Left forelimb (tissue), 1 donor: Measurements from ENCODE around the gene PEX10.
"Not testable (repeated sequence)": the region's sequence is repeated elsewhere in the genome, so short reads cannot be mapped to it uniquely, and the experiment has no call there.

Source experiments
- DNase-seq: peaks from one replicate; pipeline ENCODE4 v3.0.0-alpha.2; 2018; ENCODE audit warnings: low spot score

PEX10 gene

DNA sequence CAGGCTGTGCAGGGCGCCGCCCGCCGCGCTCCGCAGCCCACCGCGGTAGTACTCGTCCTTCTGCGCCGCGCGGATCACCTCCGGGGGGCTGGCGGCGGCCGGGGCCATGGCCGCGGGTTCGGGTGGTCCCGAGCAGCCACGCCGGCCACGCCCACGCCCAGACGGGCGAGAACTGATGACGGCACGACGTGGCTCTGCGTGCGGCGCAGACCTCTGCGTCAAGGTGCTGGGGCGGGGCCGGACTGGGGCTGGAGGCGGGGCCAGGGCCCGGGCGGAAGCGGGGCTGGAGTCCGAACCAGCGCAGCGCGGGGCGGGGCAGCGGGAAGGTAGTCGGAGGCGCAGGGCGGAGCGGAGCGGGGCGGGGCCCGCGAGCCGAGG lies at the start of gene PEX10:
PEX10 (minus strand) TSS at position 170 of the 378 bp plus-strand sequence; CDS start at position 108, 62 bp downstream.
- DNase-seq = peak; percentile 99

DNA sequence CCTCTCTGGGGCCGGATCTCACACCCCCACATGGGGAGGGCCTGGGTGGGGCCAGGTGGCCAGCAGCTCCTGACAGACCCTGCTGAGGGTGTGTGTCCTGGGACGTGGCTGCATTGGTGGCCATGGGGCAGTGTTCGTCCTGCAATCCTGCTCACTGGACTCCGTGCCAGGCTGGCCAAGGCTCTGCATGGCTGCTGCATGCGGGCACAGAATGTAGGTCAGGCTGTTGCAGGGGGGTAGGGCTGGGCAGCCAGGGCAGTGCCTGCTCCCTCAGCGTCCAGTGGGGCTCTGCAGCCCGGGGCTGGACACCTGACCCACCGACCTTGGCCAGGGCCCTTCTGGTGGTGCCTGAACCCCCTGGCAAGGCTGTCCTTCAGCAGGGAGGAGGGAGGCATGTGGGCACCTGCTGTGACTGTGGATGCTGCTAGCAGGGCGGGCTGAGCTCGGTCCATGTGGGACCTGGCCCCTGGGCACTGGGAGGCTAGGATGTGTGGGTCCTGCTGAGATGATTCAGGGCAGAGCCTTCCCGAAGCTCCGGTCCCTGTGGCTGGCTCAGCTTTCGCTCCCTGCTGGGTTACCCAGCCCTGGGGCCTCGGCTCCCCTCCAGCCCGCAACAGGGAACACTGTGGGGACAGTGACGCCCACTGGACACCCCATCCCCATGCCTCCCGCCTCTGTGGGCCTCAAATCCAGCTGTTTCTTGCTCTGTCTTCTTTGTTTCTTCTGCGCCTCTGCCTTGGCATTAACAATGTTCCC lies 48.8 kb upstream of the PEX10 start:
- no peak for DNase-seq

DNA sequence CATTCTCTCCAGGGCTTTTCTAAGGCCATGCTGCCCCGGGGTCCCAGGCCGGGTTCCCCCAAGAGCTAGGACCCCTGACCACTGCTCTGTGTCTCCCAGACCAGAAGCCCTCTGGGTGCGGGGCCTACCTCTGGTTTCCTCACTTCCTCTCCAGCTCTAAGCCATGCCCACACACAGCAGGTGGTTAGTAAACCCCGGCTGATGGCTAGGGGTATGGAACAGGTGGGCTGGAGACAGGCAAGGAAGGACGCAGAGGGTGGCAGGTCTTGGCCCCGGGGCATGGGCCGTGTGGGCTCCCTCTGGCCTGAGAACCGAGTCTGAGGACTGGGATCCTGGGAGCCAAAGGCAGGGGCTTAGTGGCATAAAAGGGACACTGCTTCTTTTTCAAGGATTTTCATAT lies 47.8 kb upstream of the PEX10 start:
- DNase-seq = no peak

DNA sequence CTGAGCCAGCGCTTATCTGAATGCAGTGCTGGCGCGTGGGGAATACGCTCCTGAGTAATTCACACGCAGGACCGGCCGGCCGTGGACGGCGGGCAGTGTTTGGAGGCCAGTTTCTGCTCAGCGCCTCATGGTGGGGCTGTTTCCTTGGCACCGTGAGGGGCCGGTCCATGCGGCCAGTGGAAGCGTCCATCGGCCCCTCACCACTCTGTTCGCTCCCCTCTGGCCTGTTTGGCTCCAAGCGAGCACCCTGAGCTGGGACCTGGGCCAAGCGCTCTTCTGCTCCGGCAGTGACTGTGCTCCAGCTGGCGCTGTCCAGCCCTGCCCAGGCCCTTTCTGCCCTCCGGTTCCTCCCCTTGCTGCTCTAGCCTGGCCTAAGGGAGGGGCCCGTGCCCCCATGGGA lies 47.4 kb upstream of the PEX10 start:
- no peak for DNase-seq

DNA sequence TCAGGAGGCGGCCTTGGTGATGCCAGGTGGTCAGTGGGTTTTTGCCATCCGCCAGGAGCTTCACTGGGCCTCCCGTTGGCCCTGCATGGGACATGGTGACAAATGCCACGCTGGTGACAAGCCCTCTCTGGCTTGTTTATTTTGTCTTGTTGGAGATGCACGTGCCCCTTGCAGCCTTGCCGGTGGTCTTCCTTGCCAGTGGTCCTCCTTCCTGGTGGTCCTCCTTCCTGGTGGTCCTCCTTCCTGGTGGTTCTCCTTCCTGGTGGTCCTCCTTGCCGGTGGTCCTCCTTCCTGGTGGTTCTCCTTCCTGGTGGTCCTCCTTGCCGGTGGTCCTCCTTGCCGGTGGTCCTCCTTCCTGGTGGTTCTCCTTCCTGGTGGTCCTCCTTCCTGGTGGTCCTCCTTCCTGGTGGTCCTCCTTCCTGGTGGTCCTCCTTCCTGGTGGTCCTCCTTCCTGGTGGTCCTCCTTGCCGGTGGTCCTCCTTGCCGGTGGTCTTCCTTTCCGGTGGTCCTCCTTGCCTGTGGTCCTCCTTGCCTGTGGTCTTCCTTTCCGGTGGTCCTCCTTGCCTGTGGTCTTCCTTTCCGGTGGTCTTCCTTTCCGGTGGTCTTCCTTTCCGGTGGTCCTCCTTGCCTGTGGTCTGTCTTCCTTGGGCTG lies 46.9 kb upstream of the PEX10 start:
- not testable (repeated sequence) for DNase-seq

DNA sequence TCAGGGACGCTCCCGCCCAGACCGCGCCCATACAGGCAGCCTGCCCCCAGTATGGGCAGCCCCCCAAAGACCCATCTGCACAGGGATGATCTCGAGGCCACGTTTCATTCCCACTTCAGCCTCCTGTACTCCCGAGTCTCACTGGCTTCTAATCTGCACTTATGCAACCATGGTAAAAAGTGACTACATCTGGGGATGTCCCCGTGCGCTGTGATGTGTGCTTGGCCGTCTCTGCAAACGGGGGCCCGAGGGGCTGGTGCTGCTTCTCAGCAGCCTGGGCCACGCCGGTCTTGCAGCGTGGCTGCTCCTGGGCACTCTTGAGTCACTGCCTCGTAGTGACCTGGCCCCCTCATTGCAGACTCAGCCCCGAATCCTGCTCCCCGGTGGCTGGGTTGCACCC lies 46.3 kb upstream of the PEX10 start:
- no peak for DNase-seq

DNA sequence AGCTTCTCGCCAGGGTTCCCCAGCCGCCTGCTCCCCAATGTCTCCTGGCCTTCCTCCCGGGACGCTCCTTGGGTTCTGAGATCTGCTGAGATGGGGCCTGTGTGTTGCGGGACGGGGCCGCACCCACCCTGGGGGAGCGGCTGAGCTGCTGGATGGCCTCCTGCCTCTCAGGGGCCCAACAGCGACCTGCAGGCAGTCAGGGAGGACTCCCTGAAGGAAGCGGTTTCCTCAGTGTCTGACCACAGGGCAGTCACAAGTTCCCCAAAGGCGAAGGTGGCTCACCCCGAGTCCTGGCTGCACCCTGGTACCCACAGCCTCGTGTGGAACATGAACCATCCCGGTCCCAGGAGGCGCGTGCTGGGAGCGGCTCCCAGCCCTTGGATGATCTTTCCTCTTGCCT lies 45.1 kb upstream of the PEX10 start:
- no peak for DNase-seq

DNA sequence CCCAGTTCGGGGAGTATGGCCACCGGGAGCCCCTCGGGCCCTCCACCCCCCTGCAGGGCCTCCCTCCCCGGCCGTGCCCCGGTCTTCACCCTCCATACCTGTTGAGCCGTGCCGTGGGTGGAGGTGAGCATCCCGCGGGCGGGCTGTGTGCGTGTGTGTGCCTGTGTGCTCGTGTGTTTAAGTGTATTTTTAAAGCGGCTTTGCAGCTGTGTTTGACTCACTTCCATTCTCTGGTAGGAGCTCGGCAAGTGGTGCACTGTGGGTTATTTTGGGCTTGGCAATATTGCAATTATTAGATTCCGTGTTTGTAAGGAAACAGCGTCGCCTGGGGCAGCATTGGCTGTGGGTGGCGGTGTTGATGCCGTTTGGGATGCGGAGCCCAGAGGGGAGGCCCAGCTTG lies 43.4 kb upstream of the PEX10 start:
- no peak for DNase-seq

DNA sequence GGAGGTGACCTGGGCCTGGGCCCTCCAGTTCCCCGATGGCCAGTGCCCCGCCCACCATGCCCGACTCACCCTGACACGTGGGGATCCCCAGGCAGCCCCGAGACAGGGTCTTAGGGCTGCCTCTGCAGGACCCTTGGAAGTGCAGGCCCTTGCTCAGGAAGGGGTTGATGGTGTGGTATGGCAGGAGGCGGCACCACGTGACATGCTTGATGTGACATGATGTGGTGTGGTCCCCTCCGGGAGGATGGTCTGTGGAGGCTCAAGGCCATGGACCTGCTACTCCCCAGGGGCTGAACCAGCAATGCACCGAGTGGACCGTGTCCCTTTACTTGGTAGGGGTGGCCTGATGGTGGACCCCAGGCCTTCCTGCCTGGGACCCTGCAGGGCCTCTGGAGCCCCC lies 41.9 kb upstream of the PEX10 start:
- no peak for DNase-seq

DNA sequence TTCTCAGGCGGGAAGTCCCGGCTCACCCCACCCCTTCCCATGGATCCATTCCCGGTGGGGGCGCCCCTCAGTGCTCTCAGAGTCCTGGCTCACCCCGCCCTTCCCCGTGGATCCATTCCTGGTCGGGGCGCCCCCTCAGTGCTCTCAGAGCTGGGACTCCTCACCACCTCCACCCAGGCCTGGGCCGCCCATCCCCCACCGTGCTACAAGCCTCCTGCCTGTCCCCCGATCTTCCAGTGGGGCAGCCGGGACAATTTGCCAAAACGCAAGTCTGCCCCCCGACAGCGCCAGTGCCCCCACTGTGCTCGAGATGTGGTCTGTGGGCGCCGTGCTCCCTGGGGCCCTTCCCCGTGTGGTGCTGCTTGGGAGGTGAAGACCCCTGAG lies 40.6 kb upstream of the PEX10 start:
- no peak for DNase-seq

DNA sequence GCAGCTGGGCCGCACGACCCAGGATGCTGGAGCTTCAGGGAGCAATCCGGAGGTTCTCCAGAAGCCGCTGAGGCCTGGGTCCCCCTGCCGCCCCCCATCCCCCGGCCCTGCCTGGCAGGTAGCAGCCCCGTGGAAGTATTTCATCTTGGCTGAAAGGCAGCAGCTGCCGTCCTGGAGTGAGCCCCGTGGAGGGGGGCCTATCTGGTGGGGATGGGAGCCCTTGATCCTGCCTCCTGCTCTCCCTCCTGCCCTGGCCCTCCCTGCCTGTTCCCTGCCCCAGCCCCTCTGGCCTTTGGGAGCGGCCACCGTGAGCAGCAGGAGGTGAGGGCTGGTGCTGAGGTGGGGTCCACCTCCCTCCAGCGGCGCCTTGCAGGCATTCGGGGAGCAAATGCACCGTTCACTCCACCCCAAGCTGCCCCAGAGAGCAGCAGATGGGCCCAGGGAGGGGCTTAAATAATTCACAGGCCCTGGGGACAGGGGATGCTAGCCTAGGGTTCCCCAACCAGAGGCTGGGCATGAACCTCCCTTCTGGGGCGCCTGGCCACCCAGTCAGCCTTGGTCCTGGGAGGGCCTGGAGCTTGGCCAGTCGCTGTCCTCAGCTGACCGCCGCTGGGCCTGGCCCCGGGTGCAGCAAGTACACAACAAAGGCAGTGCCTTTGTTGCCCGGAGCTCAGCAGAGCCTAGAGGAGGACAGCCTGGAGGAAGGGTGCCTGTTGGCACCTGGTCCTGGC lies 40.0 kb upstream of the PEX10 start:
- no peak for DNase-seq

DNA sequence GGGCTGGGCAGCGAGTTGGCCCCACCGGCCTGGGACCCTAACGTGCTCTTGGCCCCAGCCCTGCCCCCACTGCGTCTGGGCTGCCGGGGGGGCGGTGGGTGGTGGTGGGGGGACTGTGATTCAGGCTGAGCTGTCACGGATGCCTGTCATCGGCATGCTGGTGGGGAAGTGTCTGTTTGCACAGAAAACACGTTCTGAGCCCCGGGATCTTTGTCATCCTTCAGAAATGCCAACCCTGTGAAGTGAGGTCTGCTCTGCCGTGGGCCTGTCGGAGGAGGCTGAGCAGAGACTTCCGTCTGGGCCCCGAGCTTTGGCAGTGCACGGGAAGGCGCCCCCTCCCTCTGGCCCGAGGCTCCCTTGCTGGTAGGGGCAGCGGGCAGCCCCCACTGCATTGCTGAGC lies 39.4 kb upstream of the PEX10 start:
- no peak for DNase-seq

DNA sequence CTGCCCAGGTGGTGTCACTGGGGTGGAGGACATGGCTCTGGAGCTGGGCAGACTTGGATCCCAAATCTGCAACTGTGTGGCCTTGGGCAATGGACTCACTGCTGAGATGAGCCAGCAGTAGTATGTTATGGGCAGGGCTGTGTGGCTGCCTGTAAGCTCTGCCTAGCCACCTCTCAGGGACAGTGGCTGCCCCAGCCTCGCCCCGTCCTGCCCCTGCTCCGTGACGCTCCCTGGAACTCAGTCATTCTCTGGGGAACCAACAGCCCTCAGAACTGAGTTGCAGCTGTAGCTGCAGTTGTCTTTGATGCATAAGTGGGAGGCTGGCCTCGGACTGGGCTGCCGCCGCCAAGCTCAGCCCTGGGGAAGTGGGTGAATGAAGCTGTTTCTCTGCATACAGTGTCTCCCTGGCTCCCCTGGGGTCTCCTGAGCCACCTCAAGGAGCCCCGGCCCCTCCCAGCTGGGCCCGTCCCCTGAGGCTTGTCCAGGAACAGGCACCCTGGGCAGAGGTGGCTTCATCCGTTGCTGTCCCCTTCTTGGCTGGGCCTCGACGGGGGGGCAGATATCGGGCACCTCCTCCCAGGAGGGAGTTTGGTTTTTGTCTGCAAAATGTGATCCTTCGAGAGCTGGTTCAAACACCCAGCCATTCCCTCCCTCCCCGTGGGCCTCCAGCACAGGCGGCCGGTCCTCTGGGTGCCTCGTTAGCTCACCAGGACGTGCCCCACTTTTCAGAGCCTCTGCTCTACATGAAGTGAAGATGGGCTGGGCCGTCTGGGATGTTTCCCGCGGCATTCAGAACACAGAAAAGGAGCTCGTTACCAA lies 37.5 kb upstream of the PEX10 start:
- DNase-seq = no peak

DNA sequence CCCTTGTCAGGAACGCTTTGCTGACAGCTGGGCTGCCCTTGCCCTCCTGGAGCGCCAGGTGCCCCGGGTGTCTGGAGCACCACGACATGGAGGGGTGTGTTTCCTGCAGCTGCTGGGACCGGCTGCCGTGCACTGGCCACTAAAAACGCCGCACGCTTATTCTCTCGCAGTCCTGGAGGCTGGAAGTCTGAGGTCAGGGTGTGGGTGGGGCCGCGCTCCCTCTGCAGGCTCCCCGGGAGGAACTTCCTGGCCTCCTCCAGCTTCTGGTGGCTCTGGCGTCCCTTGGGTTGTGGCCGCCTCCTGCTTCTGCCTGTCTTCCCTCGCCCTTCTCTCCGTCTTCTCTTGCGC lies 35.7 kb upstream of the PEX10 start:
- no peak for DNase-seq

DNA sequence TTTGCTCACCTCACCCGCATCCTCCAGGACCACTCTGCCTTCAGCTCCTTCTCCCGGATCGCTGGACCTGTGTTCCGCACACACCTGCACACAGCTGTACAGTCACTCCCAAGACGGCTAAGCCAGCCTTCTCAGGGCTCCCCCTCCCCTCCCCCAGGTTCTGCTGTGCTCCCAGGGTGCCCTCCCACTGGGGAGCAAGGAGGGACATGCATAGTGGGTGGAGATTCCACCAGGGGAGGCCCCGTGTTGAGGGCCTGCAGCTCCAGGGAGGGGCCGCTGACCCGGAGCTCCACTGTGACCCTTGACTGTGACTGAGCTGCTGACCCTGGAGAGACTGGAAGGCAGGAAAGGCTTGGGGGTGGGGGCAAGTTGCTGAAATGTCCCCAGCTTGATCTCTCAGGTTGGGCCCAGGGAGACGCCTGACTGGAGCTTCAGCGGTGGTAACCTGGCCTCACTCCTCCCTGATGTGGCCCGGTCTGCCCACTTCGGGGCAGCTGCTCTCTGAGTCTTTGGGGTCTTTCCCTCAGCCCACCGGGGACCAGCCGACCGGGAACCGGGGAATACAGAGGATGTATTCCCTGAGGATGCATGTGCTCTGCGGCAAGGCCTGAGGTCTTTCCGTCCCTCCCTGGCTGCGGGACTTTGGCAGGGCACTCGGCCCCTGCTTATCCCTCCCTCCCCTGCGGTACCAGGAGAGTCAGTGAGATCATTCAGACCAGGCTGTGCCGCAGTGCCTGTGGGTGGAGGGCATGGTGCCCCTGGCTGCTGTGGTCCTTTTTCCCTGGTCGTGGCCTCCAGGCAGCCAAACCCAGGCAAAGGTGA lies 35.1 kb upstream of the PEX10 start:
- no peak for DNase-seq

DNA sequence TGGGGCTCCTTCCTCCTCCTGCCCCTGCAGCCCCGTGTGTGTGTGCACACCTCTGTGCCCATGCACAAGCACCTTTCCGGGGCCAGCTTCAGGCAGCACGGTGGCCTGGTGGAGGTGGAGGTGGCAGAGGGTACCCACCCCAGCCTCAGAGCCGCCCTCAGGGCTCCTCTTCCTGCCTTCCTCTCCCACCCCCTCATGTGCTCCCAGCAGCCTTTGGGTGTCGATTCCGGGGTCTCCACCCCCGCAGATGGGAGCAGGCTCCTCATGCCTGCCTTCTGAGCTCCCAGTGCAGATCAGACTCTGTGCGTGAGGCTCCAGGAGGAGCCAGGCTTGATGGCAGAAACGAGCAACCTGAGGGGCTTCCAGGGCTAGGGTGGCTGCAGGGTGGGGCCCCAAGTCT lies 34.5 kb upstream of the PEX10 start:
- DNase-seq = no peak

DNA sequence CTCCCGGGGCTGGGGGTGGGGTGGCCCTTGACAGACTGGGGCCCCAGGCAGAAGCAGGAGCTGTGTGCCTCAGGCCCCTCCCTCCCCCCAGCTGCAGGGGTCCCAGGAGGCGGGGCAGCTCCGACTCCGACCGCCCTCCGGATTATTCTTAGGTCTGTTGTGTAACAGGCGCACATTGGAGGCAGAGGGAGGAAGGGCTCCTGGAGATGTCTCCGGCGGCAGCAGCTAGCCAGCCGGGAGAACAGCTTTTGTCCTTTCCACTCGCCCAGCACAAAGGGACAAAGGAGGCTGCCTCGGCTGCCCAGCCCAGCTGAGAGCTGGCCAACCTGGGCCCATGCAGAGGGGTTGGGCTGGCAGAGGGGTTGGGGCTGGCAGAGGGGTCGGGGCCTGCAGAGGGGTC lies 34.0 kb upstream of the PEX10 start:
- DNase-seq = no peak

DNA sequence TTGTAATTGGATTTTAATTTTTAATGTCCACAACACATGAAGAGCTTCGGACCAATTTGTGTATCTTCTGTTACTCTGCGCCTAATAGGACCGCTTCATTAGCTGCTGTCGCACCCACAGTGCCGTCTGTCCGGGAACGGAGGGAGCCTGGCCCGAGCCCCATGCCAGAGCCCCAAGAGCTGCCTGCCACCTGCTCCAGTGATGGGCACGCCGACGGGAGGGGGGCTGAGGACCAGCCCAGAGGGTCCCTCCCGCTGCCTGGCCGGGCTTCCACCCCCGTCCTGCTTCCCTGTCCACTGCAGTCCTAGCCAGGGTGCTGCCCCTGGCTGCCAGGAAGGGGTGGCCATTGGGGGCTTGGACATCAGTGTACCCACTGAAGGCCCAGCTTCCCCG lies 33.5 kb upstream of the PEX10 start:
- DNase-seq = no peak

DNA sequence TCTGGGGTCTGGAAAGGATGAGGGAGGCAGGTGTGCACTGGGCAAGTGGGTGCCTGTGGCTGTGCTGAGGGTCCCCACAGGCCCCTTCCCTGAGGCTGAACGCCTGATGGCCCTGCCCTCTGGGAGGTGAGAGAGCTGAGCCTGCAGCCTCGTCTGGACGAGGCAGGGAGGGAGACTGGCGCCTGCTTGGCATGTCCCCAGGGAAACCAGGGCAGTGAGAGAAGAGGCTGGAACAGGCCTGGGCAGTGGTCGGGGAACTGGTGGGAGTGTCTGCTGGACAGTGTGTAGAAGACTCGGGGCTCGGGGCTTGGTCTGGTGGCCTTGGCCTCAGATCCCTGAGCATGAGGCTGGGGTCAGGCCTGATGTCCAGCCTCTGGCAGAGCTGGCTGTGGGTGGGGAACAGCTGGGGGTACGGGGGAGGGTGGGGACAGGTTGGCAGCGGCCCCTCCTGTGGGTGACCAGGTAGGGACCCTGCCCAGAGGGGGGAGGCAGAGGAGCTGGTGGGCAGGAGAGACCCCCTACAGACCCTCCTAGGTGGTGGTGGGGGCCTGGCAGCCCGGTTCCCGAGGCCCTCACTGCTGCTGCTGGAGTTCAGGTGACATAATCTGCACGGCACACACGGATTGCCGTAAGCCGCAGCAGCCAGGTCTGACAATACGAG lies 32.9 kb upstream of the PEX10 start:
- DNase-seq = no peak

DNA sequence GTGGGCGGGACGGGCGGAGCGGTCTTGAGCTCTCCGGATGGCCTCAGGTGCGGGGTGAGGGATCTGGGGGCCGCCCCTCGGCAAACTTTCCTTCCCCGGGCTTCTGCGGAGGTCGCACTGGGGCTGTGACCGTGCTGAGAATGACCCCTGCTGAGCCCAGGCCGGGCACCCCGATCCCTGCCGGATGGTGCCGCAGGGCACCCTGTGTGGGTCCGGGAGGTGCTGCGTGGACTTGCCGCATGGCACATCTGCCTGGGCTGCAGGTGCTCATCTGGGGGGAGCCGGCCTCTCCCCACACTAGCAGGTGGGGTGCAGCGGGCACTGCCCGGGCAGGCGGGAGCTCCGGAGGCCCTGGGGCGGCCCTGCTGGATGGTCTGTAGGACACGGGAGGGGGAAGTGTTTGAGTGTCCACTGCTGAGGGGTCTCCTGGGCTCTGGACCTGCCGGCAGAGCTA lies 31.8 kb upstream of the PEX10 start:
- no peak for DNase-seq
